Astrocyte (in vitro differentiated cells and primary cell): ENCODE data around the gene RALGAPA2. TPM values are rescaled to one million over a fixed set of nuclear protein-coding genes. Genes with fewer than 3 reads are reported as not detected.
A peak's percentile ranks its signal among the peaks of the same experiment; 100 is the strongest.

Source experiments
- DNase-seq: peaks from one replicate; pipeline ENCODE4 v3.0.0-alpha.2; 2010; ENCODE audit warnings: low read depth
- FAIRE-seq: peaks from 2 replicates; lab custom pipeline; 2011; peaks lifted over from hg19 to GRCh38; lab: Jason Lieb, UNC
- H2AFZ ChIP-seq: 2 replicates; pipeline ENCODE4 v1.6.0; 2012; ENCODE audit warnings: low read depth, low read length, inconsistent platforms
- H3K27ac ChIP-seq: 2 replicates; pipeline ENCODE4 v1.5.1; 2011; ENCODE audit warnings: low read depth, low read length, inconsistent platforms
- H3K27me3 ChIP-seq: 2 replicates; pipeline ENCODE4 v1.6.0; 2011; ENCODE audit warnings: low read length, inconsistent platforms; ENCODE audit not compliant: insufficient read depth
- H3K36me3 ChIP-seq: 2 replicates; pipeline ENCODE4 v1.5.1; 2011; ENCODE audit warnings: low read length, inconsistent platforms; ENCODE audit not compliant: insufficient read depth
- H3K4me1 ChIP-seq: 2 replicates; pipeline ENCODE4 v1.5.1; 2011; ENCODE audit warnings: low read length, inconsistent platforms; ENCODE audit not compliant: insufficient read depth
- H3K4me2 ChIP-seq: 2 replicates; pipeline ENCODE4 v1.6.0; 2012; ENCODE audit warnings: low read length, inconsistent platforms
- H3K4me3 ChIP-seq: 2 replicates; pipeline ENCODE4 v1.5.1; 2011; ENCODE audit warnings: low read depth, mild to moderate bottlenecking, low read length, inconsistent platforms; ENCODE audit not compliant: insufficient read depth
- H3K79me2 ChIP-seq: 2 replicates; pipeline ENCODE4 v1.6.0; 2012; ENCODE audit warnings: mild to moderate bottlenecking, low read length, inconsistent platforms; ENCODE audit not compliant: insufficient read depth
- H3K9ac ChIP-seq: 2 replicates; pipeline ENCODE4 v1.6.0; 2012; ENCODE audit warnings: mild to moderate bottlenecking, low read length, inconsistent platforms
- H3K9me3 ChIP-seq: 2 replicates; pipeline ENCODE4 v1.5.1; 2012; ENCODE audit warnings: low read depth, mild to moderate bottlenecking, low read length, inconsistent platforms; ENCODE audit not compliant: insufficient read depth
- H4K20me1 ChIP-seq: 2 replicates; pipeline ENCODE4 v1.6.0; 2012; ENCODE audit warnings: low read length, inconsistent platforms; ENCODE audit not compliant: insufficient read depth
- H3K27ac Mint-ChIP-seq: one replicate; pipeline ENCODE4 v1.8.0; 2021; ENCODE audit warnings: mild to moderate bottlenecking, mixed read lengths; ENCODE audit not compliant: unreplicated experiment
- H3K27me3 Mint-ChIP-seq: one replicate; pipeline ENCODE4 v1.8.0; 2021; ENCODE audit warnings: low read depth, mixed read lengths; ENCODE audit not compliant: unreplicated experiment
- H3K36me3 Mint-ChIP-seq: one replicate; pipeline ENCODE4 v1.8.0; 2021; ENCODE audit warnings: low read depth, mixed read lengths; ENCODE audit not compliant: unreplicated experiment
- H3K4me1 Mint-ChIP-seq: one replicate; pipeline ENCODE4 v1.8.0; 2021; ENCODE audit warnings: low read depth, mixed read lengths; ENCODE audit not compliant: unreplicated experiment
- H3K4me3 Mint-ChIP-seq: one replicate; pipeline ENCODE4 v1.8.0; 2021; ENCODE audit warnings: mild to moderate bottlenecking, moderate library complexity, mixed read lengths; ENCODE audit not compliant: unreplicated experiment
- H3K9me3 Mint-ChIP-seq: one replicate; pipeline ENCODE4 v1.8.0; 2021; ENCODE audit warnings: mild to moderate bottlenecking, mixed read lengths; ENCODE audit not compliant: unreplicated experiment
- EZH2 ChIP-seq: IDR thresholded peaks from 2 replicates; pipeline ENCODE4 v1.6.1; 2012; ENCODE audit warnings: mild to moderate bottlenecking, low read length, inconsistent platforms; ENCODE audit not compliant: insufficient read depth
- total RNA-seq: library from RNA; stranded (reverse); gene quantifications from 2 replicates; pipeline ENCODE4 v1.2.1, GENCODE V29; 2021
- TF ChIP-seq, protein P1 (sequence below): IDR thresholded peaks from 2 replicates; pipeline ENCODE4 v1.5.1; 2011; ENCODE audit warnings: low read depth, mild to moderate bottlenecking, inconsistent platforms, low read length, moderate library complexity; ENCODE audit not compliant: insufficient read depth

Gene RALGAPA2
- total RNA-seq, 1 donor from 2014 or later = 6.6 TPM

DNA sequence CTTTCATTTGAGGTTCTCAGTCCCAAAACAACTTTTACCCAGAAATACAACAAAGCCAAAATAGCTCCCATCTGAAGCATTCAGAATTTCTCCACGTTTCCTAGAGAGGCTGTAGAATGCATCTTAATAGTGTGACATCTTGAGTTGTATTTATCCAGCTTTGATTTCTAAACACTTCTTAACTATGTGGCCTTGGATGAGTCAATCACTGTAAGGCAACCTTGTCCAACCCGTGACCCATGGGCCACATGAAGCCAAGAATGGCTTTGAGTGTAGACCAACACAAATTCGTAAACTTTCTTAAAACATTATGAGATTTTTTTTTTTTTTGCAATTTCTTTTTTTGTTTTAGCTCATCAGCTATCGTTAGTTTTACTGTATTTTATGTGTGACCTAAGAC is 108.1 kb downstream of the RALGAPA2 start:
- no peak overlapping the region for H3K27ac ChIP-seq
- FAIRE-seq = no peak
- H3K4me2 ChIP-seq = no peak overlapping the region
- no peaks in the 10 kb centered on the region for H3K79me2 ChIP-seq
- H3K36me3 ChIP-seq = no peaks in the 10 kb centered on the region
- H3K4me3 ChIP-seq = no peak overlapping the region
- no peak overlapping the region for H3K4me3 Mint-ChIP-seq
- no peaks in the 10 kb centered on the region for H3K36me3 Mint-ChIP-seq
- no peaks in the 10 kb centered on the region for H3K9me3 Mint-ChIP-seq
- DNase-seq = no peak
- no peaks in the 10 kb centered on the region for H3K4me1 Mint-ChIP-seq
- H3K9me3 ChIP-seq = no peaks in the 10 kb centered on the region
- no peak overlapping the region for H3K27ac Mint-ChIP-seq
- H2AFZ ChIP-seq = no peak overlapping the region
- no peaks in the 10 kb centered on the region for H3K4me1 ChIP-seq
- H3K9ac ChIP-seq = no peak overlapping the region
- H3K27me3 ChIP-seq = no peaks in the 10 kb centered on the region
- no peak for TF ChIP-seq EZH2
- TF ChIP-seq, protein P1, sequence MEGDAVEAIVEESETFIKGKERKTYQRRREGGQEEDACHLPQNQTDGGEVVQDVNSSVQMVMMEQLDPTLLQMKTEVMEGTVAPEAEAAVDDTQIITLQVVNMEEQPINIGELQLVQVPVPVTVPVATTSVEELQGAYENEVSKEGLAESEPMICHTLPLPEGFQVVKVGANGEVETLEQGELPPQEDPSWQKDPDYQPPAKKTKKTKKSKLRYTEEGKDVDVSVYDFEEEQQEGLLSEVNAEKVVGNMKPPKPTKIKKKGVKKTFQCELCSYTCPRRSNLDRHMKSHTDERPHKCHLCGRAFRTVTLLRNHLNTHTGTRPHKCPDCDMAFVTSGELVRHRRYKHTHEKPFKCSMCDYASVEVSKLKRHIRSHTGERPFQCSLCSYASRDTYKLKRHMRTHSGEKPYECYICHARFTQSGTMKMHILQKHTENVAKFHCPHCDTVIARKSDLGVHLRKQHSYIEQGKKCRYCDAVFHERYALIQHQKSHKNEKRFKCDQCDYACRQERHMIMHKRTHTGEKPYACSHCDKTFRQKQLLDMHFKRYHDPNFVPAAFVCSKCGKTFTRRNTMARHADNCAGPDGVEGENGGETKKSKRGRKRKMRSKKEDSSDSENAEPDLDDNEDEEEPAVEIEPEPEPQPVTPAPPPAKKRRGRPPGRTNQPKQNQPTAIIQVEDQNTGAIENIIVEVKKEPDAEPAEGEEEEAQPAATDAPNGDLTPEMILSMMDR = no peak
- no peaks in the 10 kb centered on the region for H3K27me3 Mint-ChIP-seq
- H4K20me1 ChIP-seq = no peaks in the 10 kb centered on the region

DNA sequence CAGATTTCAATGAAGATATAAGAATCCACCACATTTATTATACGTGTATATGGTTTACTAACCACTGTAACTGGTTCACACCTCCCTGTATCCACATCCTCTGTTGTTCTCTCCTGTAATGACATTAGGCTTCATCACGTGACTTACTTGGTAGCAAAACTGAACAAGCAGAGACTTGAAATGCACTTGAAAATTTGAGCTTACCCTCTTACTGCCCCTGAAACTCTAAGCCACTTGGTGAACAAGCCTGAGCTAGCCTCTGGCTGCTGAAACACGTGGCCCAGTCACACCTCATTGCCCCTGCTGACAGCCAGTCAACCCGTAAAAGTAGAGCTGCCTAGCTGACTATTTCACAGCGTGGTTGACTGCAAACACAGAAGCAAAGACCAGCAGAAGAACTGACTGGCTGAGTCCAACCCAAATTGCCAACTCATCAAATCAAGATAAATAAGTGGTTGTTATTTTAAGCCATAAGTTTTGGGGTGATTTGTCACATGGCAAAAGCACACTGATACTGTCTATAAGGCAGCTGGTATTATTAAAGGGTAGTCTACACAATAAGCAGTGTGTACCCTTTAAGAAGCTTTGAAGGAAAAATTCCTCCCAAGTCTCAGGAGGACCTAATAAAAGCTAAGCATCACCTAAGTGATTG is 109.0 kb downstream of the RALGAPA2 start:
- no peaks in the 10 kb centered on the region for H3K9me3 ChIP-seq
- Mint-ChIP-seq H3K36me3 (no peaks in the 10 kb centered on the region), H3K4me1 (no peaks in the 10 kb centered on the region), H3K27ac (peak overlapping the region; percentile 10), H3K4me3 (no peak overlapping the region), H3K27me3 (no peaks in the 10 kb centered on the region), H3K9me3 (no peaks in the 10 kb centered on the region)
- H3K27ac ChIP-seq = no peak overlapping the region
- H3K9ac ChIP-seq = no peak overlapping the region
- H3K4me3 ChIP-seq = no peak overlapping the region
- H3K27me3 ChIP-seq = no peaks in the 10 kb centered on the region
- no peak for TF ChIP-seq EZH2
- TF ChIP-seq, protein P1 = no peak
- no peak for FAIRE-seq
- no peaks in the 10 kb centered on the region for H3K4me1 ChIP-seq
- DNase-seq = no peak
- no peaks in the 10 kb centered on the region for H3K79me2 ChIP-seq
- H3K36me3 ChIP-seq = no peaks in the 10 kb centered on the region
- H4K20me1 ChIP-seq = no peaks in the 10 kb centered on the region
- no peak overlapping the region for H3K4me2 ChIP-seq
- no peak overlapping the region for H2AFZ ChIP-seq

DNA sequence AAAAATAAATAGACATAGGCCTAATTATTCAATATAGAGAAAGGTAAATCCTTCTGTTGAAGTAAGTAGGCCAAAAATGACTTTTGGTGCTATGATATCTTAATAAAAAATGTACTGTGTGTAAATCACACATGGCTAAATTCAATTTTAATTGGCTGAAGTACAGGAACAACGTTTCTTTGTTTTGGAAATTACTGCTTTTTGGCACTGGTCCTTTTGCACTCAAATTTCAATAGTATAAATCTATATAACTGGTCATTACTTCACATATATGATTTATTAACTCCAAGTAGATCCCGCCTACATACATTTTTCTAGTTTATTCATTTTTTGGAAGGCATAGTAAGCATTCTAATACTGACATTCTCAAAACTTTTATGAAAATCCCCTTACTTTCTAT is 114.5 kb downstream of the RALGAPA2 start:
- H3K4me3 Mint-ChIP-seq = no peak overlapping the region
- Histone ChIP-seq H4K20me1 (no peaks in the 10 kb centered on the region), H2AFZ (no peak overlapping the region), H3K9me3 (no peaks in the 10 kb centered on the region), H3K27me3 (no peaks in the 10 kb centered on the region), H3K9ac (no peak overlapping the region), H3K4me1 (no peaks in the 10 kb centered on the region), H3K79me2 (no peaks in the 10 kb centered on the region), H3K27ac (no peak overlapping the region), H3K36me3 (no peaks in the 10 kb centered on the region), H3K4me2 (no peak overlapping the region), H3K4me3 (no peak overlapping the region)
- H3K9me3 Mint-ChIP-seq = no peaks in the 10 kb centered on the region
- H3K27me3 Mint-ChIP-seq = no peaks in the 10 kb centered on the region
- no peaks in the 10 kb centered on the region for H3K36me3 Mint-ChIP-seq
- no peak for TF ChIP-seq EZH2
- TF ChIP-seq, protein P1 = no peak
- FAIRE-seq = no peak
- H3K27ac Mint-ChIP-seq = no peak overlapping the region
- no peaks in the 10 kb centered on the region for H3K4me1 Mint-ChIP-seq
- no peak for DNase-seq
